NB4 (cell line): ENCODE measurements around the gene ZNF219.

Source experiments
- DNase-seq: peaks from one replicate; pipeline ENCODE4 v3.0.0; 2010; ENCODE audit warnings: low read depth
- H3K4me3 ChIP-seq: one replicate; pipeline ENCODE4 v1.5.1; 2011; ENCODE audit warnings: mild to moderate bottlenecking, low read depth, low read length, moderate library complexity
- MYC ChIP-seq: IDR thresholded peaks from 2 replicates; pipeline ENCODE4 v1.6.1; 2011; ENCODE audit warnings: low read depth, low read length
- POLR2A ChIP-seq: IDR thresholded peaks from 2 replicates; pipeline ENCODE4 v1.6.1; 2011; ENCODE audit warnings: mild to moderate bottlenecking; ENCODE audit not compliant: insufficient read length; ENCODE audit errors: extremely low read depth
- TF ChIP-seq, protein P1 (sequence below): IDR thresholded peaks from 2 replicates; pipeline ENCODE4 v1.6.1; 2011; ENCODE audit warnings: low read depth, low read length
- TF ChIP-seq, protein P2 (sequence below): IDR thresholded peaks from one replicate; pipeline ENCODE4 v1.5.1; 2012; ENCODE audit warnings: low read depth, low read length

ZNF219 gene

DNA sequence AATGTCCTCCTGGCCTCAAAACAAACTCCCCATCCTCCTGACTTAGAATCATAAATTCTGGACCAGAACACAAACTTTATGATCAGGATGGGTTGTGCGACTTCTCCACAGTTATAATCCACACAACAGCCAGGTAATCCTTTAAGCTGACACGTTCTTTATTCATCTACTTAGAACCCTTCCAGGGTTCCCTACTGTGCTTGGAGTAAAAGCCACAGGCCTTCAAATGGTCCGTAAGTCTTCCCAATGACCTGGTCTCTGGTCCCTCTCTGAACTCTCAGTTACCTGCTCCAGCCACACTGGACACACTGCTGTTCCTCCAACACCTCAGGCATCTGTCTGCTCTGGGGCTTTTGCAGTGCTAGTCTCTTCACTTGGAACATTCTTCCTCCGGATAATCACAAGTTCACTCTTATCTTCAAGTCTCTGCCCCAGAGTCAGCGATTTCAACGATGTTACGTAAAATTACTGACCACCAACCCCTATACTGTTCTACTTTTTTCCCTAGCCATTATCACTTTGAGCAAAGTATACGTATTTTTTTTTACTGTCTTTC is 58.0 kb downstream of the ZNF219 start:
- no peak overlapping the region for H3K4me3 ChIP-seq
- no peak for DNase-seq
- TF ChIP-seq, protein P1, sequence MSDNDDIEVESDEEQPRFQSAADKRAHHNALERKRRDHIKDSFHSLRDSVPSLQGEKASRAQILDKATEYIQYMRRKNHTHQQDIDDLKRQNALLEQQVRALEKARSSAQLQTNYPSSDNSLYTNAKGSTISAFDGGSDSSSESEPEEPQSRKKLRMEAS = no peak
- TF ChIP-seq MYC (no peak), POLR2A (no peak)
- TF ChIP-seq, protein P2, sequence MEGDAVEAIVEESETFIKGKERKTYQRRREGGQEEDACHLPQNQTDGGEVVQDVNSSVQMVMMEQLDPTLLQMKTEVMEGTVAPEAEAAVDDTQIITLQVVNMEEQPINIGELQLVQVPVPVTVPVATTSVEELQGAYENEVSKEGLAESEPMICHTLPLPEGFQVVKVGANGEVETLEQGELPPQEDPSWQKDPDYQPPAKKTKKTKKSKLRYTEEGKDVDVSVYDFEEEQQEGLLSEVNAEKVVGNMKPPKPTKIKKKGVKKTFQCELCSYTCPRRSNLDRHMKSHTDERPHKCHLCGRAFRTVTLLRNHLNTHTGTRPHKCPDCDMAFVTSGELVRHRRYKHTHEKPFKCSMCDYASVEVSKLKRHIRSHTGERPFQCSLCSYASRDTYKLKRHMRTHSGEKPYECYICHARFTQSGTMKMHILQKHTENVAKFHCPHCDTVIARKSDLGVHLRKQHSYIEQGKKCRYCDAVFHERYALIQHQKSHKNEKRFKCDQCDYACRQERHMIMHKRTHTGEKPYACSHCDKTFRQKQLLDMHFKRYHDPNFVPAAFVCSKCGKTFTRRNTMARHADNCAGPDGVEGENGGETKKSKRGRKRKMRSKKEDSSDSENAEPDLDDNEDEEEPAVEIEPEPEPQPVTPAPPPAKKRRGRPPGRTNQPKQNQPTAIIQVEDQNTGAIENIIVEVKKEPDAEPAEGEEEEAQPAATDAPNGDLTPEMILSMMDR = no peak
